Effector memory CD4-positive, alpha-beta T cell (primary cell): ENCODE measurements around the gene CADPS2.

ENCODE experiments used
- DNase-seq, 3 donors: peaks; one replicate each; pipeline ENCODE4 v3.0.0-alpha.2; 2020
- H3K27ac ChIP-seq: 2 replicates; pipeline ENCODE4 v1.7.0; 2013; ENCODE audit warnings: mild to moderate bottlenecking, low read length, moderate library complexity; ENCODE audit not compliant: insufficient read depth, poor library complexity, severe bottlenecking
- H3K27me3 ChIP-seq: replicated peaks from 2 replicates; pipeline ENCODE4 v1.7.0; 2013; ENCODE audit warnings: mild to moderate bottlenecking, low read length; ENCODE audit not compliant: insufficient read depth, control insufficient read depth, poor library complexity, severe bottlenecking
- H3K36me3 ChIP-seq: 2 replicates; pipeline ENCODE4 v1.7.0; 2013; ENCODE audit warnings: mild to moderate bottlenecking, low read length, moderate library complexity; ENCODE audit not compliant: control insufficient read depth, insufficient read depth
- H3K4me1 ChIP-seq: 2 replicates; pipeline ENCODE4 v1.7.0; 2013; ENCODE audit warnings: low read length, mild to moderate bottlenecking; ENCODE audit not compliant: control insufficient read depth, insufficient read depth, poor library complexity, severe bottlenecking
- H3K4me3 ChIP-seq: 2 replicates; pipeline ENCODE4 v1.7.0; 2013; ENCODE audit warnings: low read length, low read depth, mild to moderate bottlenecking; ENCODE audit not compliant: insufficient read depth, poor library complexity, severe bottlenecking
- H3K9me3 ChIP-seq: 2 replicates; pipeline ENCODE4 v1.7.0; 2013; ENCODE audit warnings: mild to moderate bottlenecking, low read length, moderate library complexity; ENCODE audit not compliant: control insufficient read depth

CADPS2 gene

GRCh38 chr7:122302761-122303530 lies 583.3 kb downstream of the CADPS2 start:
- Histone ChIP-seq H3K9me3 (no peaks in the 10 kb centered on the region), H3K27me3 (peaks cover 18% of the 10 kb centered on the region)

DNA sequence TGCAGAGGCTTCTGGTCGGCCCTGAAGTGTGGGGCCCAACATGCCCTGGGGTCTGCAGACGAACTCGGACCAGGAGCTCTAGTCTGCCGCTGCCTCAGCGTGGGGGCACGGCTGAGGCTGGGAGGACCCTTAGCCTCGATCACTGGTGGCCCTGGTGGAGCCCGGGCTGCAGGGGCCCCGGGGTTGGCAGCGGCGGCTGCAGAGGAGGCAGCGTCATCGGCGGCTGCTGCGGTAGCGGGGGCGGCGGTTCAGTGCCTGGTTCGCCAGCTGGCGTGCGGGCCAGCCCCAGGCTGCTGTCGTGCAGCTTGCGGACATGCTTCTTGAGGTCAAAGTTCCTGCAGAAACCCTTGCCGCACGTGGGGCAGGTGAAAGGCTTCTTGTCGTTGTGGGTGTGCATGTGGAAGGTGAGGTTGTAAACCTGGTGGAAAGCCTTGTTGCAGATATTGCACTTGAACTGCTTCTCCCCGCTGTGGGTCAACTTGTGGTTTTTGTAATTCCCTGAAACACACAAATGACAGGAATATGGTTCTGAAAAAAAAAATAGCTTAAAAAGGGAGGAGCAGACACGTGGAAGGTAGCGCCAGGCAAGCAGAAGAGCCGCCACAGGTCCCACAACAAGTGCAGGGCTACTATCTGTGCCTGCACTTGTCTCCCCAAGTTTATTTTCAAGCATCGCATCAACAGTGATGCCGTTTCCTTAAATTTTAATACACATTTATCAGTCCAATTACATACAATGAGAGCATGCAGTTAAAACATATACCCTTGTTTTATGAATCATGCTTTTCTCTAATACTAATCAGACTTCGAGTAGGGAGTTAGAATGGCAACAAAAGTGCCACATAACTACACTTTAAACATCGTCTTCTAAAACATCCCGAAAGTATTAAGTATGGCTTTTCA lies 584.2 kb downstream of the CADPS2 start:
- peaks cover 14% of the 10 kb centered on the region for H3K27me3 ChIP-seq
- H3K9me3 ChIP-seq: no peaks in the 10 kb centered on the region
- no peak for DNase-seq
- H3K36me3 ChIP-seq: no peaks in the 10 kb centered on the region
- H3K4me3 ChIP-seq: no peak overlapping the region
- no peak overlapping the region for H3K27ac ChIP-seq
- H3K4me1 ChIP-seq: no peaks in the 10 kb centered on the region

More at GRCh38 chr7:122302761-122303530, 583.3 kb downstream of the CADPS2 start:
- DNase-seq: no peak
- H3K4me1 ChIP-seq: no peaks in the 10 kb centered on the region
- H3K36me3 ChIP-seq: no peaks in the 10 kb centered on the region
- no peak overlapping the region for H3K4me3 ChIP-seq
- no peak overlapping the region for H3K27ac ChIP-seq

- Histone ChIP-seq H3K27ac (no peak overlapping the region), H3K4me1 (no peaks in the 10 kb centered on the region), H3K27me3 (peaks cover 13% of the 10 kb centered on the region), H3K9me3 (no peaks in the 10 kb centered on the region), H3K4me3 (no peak overlapping the region), H3K36me3 (no peaks in the 10 kb centered on the region)
- no peak for DNase-seq
Observed at GRCh38 chr7:122300956-122301833, 585.1 kb downstream of the CADPS2 start.

DNA sequence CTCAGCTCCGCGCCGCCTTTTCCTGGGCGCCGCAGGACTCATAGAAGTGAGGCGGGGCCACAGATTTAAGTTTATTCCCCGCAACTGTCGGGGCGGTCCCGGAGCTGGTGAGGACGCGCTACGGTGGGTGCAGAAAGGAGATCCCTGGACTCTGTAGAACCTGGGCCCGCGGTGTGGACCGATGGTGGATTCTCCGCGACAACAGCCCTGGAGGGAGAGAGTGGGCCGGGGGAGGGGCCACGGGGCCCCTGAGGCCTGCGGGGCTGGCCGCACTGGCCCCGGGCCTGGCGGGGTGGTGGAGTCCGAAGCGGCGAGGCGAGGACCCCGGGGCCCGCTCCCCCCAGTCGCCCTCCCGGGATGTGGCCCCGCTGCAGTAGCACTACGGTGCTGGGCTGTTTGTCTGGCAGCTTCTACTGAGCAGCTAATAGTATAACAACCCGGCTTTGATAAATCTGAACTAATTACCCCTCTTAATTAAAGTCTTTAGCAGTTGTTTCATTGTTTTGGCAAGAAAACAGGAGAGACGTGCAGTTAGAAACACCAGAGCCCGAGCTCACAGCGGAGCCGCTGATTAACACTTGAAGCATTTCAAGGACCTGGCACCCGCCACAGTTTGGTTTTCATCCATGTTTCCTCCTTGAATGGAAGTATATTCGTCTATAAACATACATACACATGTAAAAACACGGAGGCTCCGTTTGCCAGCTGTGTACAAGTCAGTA lies 585.9 kb downstream of the CADPS2 start:
- H3K36me3 ChIP-seq: no peaks in the 10 kb centered on the region
- H3K27ac ChIP-seq: no peak overlapping the region
- peaks cover 13% of the 10 kb centered on the region for H3K27me3 ChIP-seq
- no peaks in the 10 kb centered on the region for H3K4me1 ChIP-seq
- no peak overlapping the region for H3K4me3 ChIP-seq
- DNase-seq: no peak
- no peaks in the 10 kb centered on the region for H3K9me3 ChIP-seq

GRCh38 chr7:122299624-122300210 lies 586.5 kb downstream of the CADPS2 start:
- no peak for DNase-seq
- no peak overlapping the region for H3K27ac ChIP-seq
- no peaks in the 10 kb centered on the region for H3K36me3 ChIP-seq
- H3K4me1 ChIP-seq: no peaks in the 10 kb centered on the region
- peaks cover 13% of the 10 kb centered on the region for H3K27me3 ChIP-seq
- no peaks in the 10 kb centered on the region for H3K9me3 ChIP-seq
- no peak overlapping the region for H3K4me3 ChIP-seq

GRCh38 chr7:122298618-122299017 lies 587.6 kb downstream of the CADPS2 start:
- peaks cover 13% of the 10 kb centered on the region for H3K27me3 ChIP-seq
- H3K36me3 ChIP-seq: no peaks in the 10 kb centered on the region

DNA sequence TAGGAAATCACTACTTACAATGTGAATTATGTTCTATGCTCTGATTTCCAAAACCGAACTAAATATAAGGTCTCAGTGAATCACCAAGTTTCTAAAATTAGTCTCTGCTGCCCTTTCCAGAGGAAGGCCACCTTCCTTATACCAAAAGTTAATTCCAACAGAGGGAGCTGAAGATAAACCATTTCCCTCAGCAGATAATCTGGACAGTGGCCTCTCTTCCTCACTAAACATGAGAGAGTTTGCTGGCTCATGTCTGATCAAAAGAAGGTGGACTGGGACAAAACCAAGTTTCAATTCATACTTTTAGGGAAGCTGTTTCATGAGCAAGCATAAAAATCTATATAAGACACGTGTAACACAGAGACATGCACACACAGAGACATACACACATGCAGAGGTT lies 588.1 kb downstream of the CADPS2 start:
- H3K27ac ChIP-seq: no peak overlapping the region
- no peaks in the 10 kb centered on the region for H3K36me3 ChIP-seq
- DNase-seq: no peak
- H3K4me1 ChIP-seq: no peaks in the 10 kb centered on the region
- H3K27me3 ChIP-seq: peaks cover 13% of the 10 kb centered on the region
- H3K4me3 ChIP-seq: no peak overlapping the region
- no peaks in the 10 kb centered on the region for H3K9me3 ChIP-seq

More at GRCh38 chr7:122298618-122299017, 587.6 kb downstream of the CADPS2 start:
- Histone ChIP-seq H3K4me1 (no peaks in the 10 kb centered on the region), H3K4me3 (no peak overlapping the region), H3K9me3 (no peaks in the 10 kb centered on the region), H3K27ac (no peak overlapping the region)
- no peak for DNase-seq

GRCh38 chr7:122291189-122291588 lies 595.1 kb downstream of the CADPS2 start:
- Histone ChIP-seq H3K9me3 (no peaks in the 10 kb centered on the region), H3K27ac (no peak overlapping the region), H3K36me3 (no peaks in the 10 kb centered on the region), H3K27me3 (no peaks in the 10 kb centered on the region), H3K4me1 (no peaks in the 10 kb centered on the region), H3K4me3 (no peak overlapping the region)
- no peak for DNase-seq

- DNase-seq: no peak
- H3K36me3 ChIP-seq: no peaks in the 10 kb centered on the region
- no peaks in the 10 kb centered on the region for H3K9me3 ChIP-seq
- no peaks in the 10 kb centered on the region for H3K27me3 ChIP-seq
- no peak overlapping the region for H3K4me3 ChIP-seq
- H3K4me1 ChIP-seq: no peaks in the 10 kb centered on the region
- no peak overlapping the region for H3K27ac ChIP-seq
Observed at GRCh38 chr7:122290476-122290875, 595.8 kb downstream of the CADPS2 start.
